Measurements from ENCODE around the gene MTRF1L. TPM values are rescaled to one million over a fixed set of nuclear protein-coding genes. Genes with fewer than 3 reads are reported as not detected.

Gene MTRF1L
- 10 to 100 TPM; 13.6 to 31.4 (median 19.1) TPM for total RNA-seq

GRCh38 chr6:153002613-153003365, at the start of gene MTRF1L:
MTRF1L (minus strand) TSS chr6:153002709; CDS start chr6:153002685, 24 bp downstream.
- H3K4me3 ChIP-seq, result peak within 1 kb of the TSS; percentile 68 to 85 (median 79)
- H3K36me3 ChIP-seq, result peaks cover 0 to 9% (median 0%) of the 10 kb centered on the region in 3 donors
- peak within 1 kb of the TSS; percentile 81 to 90 (median 83) for H3K27ac ChIP-seq
- peak; percentile 90 to 97 (median 92) for DNase-seq
- peaks cover 0 to 19% (median 6%) of the 10 kb centered on the region in 4 donors for H3K4me1 ChIP-seq
- peak; percentile 85 to 87 for TF ChIP-seq POLR2A (IDR thresholded peaks at IDR 0.05)
- TF ChIP-seq, protein P1, sequence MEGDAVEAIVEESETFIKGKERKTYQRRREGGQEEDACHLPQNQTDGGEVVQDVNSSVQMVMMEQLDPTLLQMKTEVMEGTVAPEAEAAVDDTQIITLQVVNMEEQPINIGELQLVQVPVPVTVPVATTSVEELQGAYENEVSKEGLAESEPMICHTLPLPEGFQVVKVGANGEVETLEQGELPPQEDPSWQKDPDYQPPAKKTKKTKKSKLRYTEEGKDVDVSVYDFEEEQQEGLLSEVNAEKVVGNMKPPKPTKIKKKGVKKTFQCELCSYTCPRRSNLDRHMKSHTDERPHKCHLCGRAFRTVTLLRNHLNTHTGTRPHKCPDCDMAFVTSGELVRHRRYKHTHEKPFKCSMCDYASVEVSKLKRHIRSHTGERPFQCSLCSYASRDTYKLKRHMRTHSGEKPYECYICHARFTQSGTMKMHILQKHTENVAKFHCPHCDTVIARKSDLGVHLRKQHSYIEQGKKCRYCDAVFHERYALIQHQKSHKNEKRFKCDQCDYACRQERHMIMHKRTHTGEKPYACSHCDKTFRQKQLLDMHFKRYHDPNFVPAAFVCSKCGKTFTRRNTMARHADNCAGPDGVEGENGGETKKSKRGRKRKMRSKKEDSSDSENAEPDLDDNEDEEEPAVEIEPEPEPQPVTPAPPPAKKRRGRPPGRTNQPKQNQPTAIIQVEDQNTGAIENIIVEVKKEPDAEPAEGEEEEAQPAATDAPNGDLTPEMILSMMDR (IDR thresholded peaks at IDR 0.05), result no peak
- no peaks in the 10 kb centered on the region for H3K27me3 ChIP-seq
- no peaks in the 10 kb centered on the region for H3K9me3 ChIP-seq

- Histone ChIP-seq H3K27me3 (no peaks in the 10 kb centered on the region), H3K4me1 (no peaks in the 10 kb centered on the region), H3K36me3 (no peaks in the 10 kb centered on the region), H3K9me3 (no peaks in the 10 kb centered on the region), H3K4me3 (no peak overlapping the region), H3K27ac (no peak overlapping the region)
- TF ChIP-seq, protein P1 (IDR thresholded peaks at IDR 0.05), result no peak
- TF ChIP-seq POLR2A (IDR thresholded peaks at IDR 0.05), result no peak
- no peak for DNase-seq
Measured at GRCh38 chr6:153051801-153052200, 49.3 kb upstream of the MTRF1L start.

DNA sequence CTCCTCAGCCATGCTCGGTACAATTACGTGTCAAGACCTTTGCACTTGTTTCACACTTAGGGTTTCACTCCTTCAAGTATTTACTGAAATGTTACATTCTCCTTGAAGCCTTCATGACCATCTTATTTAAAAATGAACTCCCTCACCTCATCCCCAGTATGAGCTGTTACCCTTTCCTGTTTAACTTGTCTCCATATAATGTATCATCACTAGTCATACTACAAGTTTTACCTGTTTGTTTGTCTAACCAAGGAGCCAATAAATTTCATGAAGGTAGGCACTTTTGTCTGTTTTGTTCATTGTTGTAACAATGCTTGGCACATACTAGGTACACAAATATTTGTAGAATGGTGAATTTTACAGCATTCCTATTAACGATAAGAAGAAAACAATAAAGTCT, 46.1 kb upstream of the MTRF1L start:
- Histone ChIP-seq H3K36me3 (no peaks in the 10 kb centered on the region), H3K4me1 (no peaks in the 10 kb centered on the region), H3K9me3 (no peaks in the 10 kb centered on the region), H3K27ac (no peak overlapping the region), H3K27me3 (no peaks in the 10 kb centered on the region), H3K4me3 (no peak overlapping the region)
- DNase-seq, result no peak
- TF ChIP-seq, protein P1 (IDR thresholded peaks at IDR 0.05), result no peak
- no peak for TF ChIP-seq POLR2A (IDR thresholded peaks at IDR 0.05)

DNA sequence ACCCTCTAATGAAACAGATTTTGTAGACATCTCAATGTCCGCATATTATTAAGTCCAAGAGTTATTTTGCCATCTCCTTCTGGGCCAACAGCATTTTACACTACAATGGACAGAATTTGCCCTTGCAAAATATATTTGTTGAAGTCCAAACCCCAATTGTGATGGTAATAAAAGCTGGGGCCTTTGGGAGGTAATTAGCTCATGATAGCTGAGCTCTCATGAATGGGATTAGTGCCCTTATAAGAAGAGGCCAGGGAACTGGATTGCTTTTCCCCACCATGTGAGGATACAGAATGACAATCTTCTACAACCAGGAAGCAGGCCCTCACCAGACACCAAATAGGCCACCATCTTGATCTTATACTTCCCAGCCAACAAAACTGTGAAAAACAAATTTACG, 44.9 kb upstream of the MTRF1L start:
- TF ChIP-seq POLR2A (IDR thresholded peaks at IDR 0.05), result no peak
- TF ChIP-seq, protein P1 (IDR thresholded peaks at IDR 0.05), result no peak
- DNase-seq, result no peak
- H3K27me3 ChIP-seq, result no peaks in the 10 kb centered on the region
- H3K36me3 ChIP-seq, result no peaks in the 10 kb centered on the region
- H3K9me3 ChIP-seq, result no peaks in the 10 kb centered on the region
- H3K27ac ChIP-seq, result no peak overlapping the region
- no peaks in the 10 kb centered on the region for H3K4me1 ChIP-seq
- H3K4me3 ChIP-seq, result no peak overlapping the region

DNA sequence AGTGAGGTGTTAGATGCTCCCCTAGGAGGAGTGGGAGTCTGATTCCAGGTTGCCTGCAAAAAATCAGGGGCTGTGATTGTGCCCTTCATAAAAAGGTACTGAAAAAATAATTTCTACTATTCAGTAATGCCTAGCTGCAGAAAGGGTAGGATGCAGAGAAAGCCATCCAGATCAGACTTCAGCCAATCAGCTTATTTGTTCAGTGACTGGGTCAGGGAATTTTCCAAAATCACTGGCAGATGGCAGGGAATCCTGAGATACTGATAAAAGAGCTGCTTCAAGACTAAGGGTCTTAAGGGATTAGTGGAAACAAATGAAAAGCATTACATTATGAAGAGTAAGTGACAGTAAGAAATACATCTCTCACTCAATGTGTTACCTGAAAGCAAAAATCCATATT, 42.8 kb upstream of the MTRF1L start:
- no peak for TF ChIP-seq POLR2A (IDR thresholded peaks at IDR 0.05)
- TF ChIP-seq, protein P1 (IDR thresholded peaks at IDR 0.05), result no peak
- no peak for DNase-seq
- H3K27me3 ChIP-seq, result no peaks in the 10 kb centered on the region
- H3K4me3 ChIP-seq, result no peak overlapping the region
- H3K4me1 ChIP-seq, result no peaks in the 10 kb centered on the region
- H3K36me3 ChIP-seq, result no peaks in the 10 kb centered on the region
- no peak overlapping the region for H3K27ac ChIP-seq
- H3K9me3 ChIP-seq, result no peaks in the 10 kb centered on the region
